Stomach (tissue), 9 donors: ENCODE data around the gene LRMDA. TPM values are rescaled to one million over a fixed set of nuclear protein-coding genes. Genes with fewer than 3 reads are reported as not detected.

Experiments
- DNase-seq, 2 donors: peaks; one replicate each; pipeline versions ENCODE4 v3.0.0 to v3.0.0-alpha.2; 2013 to 2019
- H3K27ac ChIP-seq, 5 donors: fragments of 200-600 bp in 4 of 5; sonication (generic) in 4 of 5; one replicate each; pipeline ENCODE4 v1.5.1; 2013 to 2019; ENCODE audit warnings: mild to moderate bottlenecking in 1 of 5, moderate library complexity in 1 of 5
- H3K27me3 ChIP-seq, 3 donors: fragments of 200-600 bp; sonication (generic); one replicate each; pipeline ENCODE4 v1.5.1; 2017 to 2019; ENCODE audit warnings: mixed run types in 1 of 3
- H3K36me3 ChIP-seq, 4 donors: fragments of 200-600 bp; sonication (generic); 1 replicate in 3 of 4; 2 replicates in 1 of 4; pipeline ENCODE4 v1.5.1; 2016 to 2019
- H3K4me1 ChIP-seq, 4 donors: fragments of 200-600 bp; sonication (generic); one replicate each; pipeline ENCODE4 v1.5.1; 2016 to 2019
- H3K4me3 ChIP-seq, 4 donors: fragments of 200-600 bp; sonication (generic) in 3 of 4; one replicate each; pipeline ENCODE4 v1.5.1; 2016 to 2019; ENCODE audit warnings: mild to moderate bottlenecking in 1 of 4
- H3K9me3 ChIP-seq, 4 donors: fragments of 200-600 bp; sonication (generic); one replicate each; pipeline ENCODE4 v1.5.1; 2016 to 2019
- EP300 ChIP-seq: sonication (generic); formaldehyde crosslinking; IDR thresholded peaks from one replicate; pipeline ENCODE4 v1.6.1; 2017; ENCODE audit warnings: antibody characterized with exemption
- POLR2A ChIP-seq, 4 donors: fragments of 450-650 bp; IDR thresholded peaks; one replicate each; pipeline ENCODE4 v1.6.1; 2016; ENCODE audit warnings: antibody characterized with exemption in 4 of 4, control low read depth in 2 of 4, mild to moderate bottlenecking in 1 of 4, moderate library complexity in 1 of 4
- POLR2AphosphoS5 ChIP-seq, 3 donors: sonication (generic); formaldehyde crosslinking; IDR thresholded peaks; one replicate each; pipeline ENCODE4 v1.6.1; 2016; ENCODE audit warnings: antibody characterized with exemption in 3 of 3
- WGBS, 5 donors: extraction: QIAGEN DNeasy Blood & Tissue Kit in 3 of 5; methylation state at CpG; one replicate each; pipeline versions ENCODE4 v1.1.5 to v1.1.7; 2013 to 2018; 5-methylcytosine and 5-hydroxymethylcytosine counted together
- intact Hi-C: fragments of 100-400 bp; cut with DNase I; formaldehyde crosslinking; loops from one replicate; pipeline ENCODE4 v1.15.1; 2023; ENCODE audit warnings: low total_unique reads
- polyA plus RNA-seq, 3 donors: library from polyadenylated mRNA; stranded (reverse); fragments of 200-250 nt; gene quantifications; one replicate each; pipeline ENCODE4 v1.2.3, GENCODE V29; 2013
- total RNA-seq, 5 donors: library from RNA; depleted of rRNA; stranded (reverse); fragments of >200 nt; gene quantifications; one replicate each; pipeline versions ENCODE4 v1.1.0 to v1.2.3, GENCODE V29; 2014 to 2016
- TF ChIP-seq, protein P1 (sequence below), 7 experiments: fragments of 450-650 bp in 4 of 7; fragments of 200-600 bp in 3 of 7; sonication (generic) in 3 of 7; IDR thresholded peaks; one replicate each; pipeline ENCODE4 v1.5.1; 2016 to 2019; ENCODE audit warnings: antibody characterized with exemption in 7 of 7, control low read depth in 2 of 7, mild to moderate bottlenecking in 1 of 7
- donor health status: healthy with polysubstance abuse.
- donor health status: Bipolar disorder and iron deficiency.
- donor health status: healthy.

Gene LRMDA
- total and polyA plus RNA-seq, 8 donors, result 1.3 to 30.2 (median 13.6) TPM; not detected in 1

DNA sequence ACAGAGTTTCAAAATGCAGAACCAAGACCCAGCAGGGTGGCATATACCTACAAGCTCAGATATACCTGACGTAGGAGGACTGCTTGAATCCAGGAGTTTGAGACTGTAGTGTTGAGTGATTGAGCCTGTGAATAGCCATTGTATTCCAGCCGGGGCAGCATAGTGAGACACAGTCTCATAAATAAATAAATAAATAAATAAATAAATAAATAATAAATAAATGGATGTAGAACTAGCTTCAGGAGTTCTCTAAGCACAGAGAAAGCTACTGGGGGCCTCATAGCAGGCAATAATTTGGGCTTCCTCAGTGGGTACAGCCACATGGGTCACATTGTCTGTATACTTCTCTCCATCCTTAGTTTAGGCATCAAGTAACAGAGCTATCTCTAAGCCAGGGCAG lies 906.8 kb downstream of the LRMDA start:
- Histone ChIP-seq H3K27me3 (no peaks in the 10 kb centered on the region), H3K36me3 (no peaks in the 10 kb centered on the region), H3K27ac (no peak overlapping the region), H3K4me1 (peaks cover 6 to 27% (median 20%) of the 10 kb centered on the region in 4 donors), H3K9me3 (no peaks in the 10 kb centered on the region), H3K4me3 (no peak overlapping the region)
- intact Hi-C loops, result no loop called here
- DNase-seq, result no peak
- TF ChIP-seq, protein P1, sequence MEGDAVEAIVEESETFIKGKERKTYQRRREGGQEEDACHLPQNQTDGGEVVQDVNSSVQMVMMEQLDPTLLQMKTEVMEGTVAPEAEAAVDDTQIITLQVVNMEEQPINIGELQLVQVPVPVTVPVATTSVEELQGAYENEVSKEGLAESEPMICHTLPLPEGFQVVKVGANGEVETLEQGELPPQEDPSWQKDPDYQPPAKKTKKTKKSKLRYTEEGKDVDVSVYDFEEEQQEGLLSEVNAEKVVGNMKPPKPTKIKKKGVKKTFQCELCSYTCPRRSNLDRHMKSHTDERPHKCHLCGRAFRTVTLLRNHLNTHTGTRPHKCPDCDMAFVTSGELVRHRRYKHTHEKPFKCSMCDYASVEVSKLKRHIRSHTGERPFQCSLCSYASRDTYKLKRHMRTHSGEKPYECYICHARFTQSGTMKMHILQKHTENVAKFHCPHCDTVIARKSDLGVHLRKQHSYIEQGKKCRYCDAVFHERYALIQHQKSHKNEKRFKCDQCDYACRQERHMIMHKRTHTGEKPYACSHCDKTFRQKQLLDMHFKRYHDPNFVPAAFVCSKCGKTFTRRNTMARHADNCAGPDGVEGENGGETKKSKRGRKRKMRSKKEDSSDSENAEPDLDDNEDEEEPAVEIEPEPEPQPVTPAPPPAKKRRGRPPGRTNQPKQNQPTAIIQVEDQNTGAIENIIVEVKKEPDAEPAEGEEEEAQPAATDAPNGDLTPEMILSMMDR (IDR thresholded peaks at IDR 0.05), result no peak
- no peak for TF ChIP-seq EP300
- no peak for TF ChIP-seq POLR2AphosphoS5 (IDR thresholded peaks at IDR 0.05)
- no peak for TF ChIP-seq POLR2A (IDR thresholded peaks at IDR 0.05)
- WGBS, 5 donors, result 84 to 96% (median 92%) methylated on average over 2 of the region's 2 CpGs

DNA sequence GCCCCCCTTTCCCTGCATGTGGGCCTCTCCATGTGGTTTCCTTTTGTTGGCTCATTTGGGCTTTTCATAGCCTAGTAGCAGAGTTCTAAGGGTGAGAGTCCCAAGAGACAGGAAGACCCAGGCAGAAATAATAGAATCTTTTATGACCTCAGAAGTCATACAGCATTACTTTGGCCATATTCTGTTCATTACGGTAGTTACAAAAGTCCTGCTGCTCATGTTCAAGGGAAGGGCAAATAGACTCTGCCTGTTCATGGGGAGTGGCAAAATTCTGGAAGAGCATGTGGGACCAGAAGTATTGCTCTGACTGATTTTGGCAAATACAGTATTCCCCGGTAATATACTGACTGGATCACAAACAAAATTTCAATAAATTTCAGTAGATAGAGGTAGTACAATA lies 910.3 kb downstream of the LRMDA start:
- whole genome bisulfite sequencing, 5 donors, result 81 to 96% (median 90%) methylated on average over 2 of the region's 2 CpGs
- no peak overlapping the region for H3K27ac ChIP-seq
- no peak overlapping the region for H3K4me3 ChIP-seq
- H3K36me3 ChIP-seq, result no peaks in the 10 kb centered on the region
- TF ChIP-seq EP300 (no peak), POLR2AphosphoS5 (IDR thresholded peaks at IDR 0.05) (no peak), POLR2A (IDR thresholded peaks at IDR 0.05) (no peak)
- TF ChIP-seq, protein P1 (IDR thresholded peaks at IDR 0.05), result no peak
- no peaks in the 10 kb centered on the region for H3K9me3 ChIP-seq
- no peak for DNase-seq
- peaks cover 0 to 12% (median 9%) of the 10 kb centered on the region in 4 donors for H3K4me1 ChIP-seq
- no peaks in the 10 kb centered on the region for H3K27me3 ChIP-seq
- intact Hi-C loops, result no loop called here

GRCh38 chr10:76342996-76343395 lies 911.6 kb downstream of the LRMDA start:
- TF ChIP-seq POLR2A (IDR thresholded peaks at IDR 0.05) (no peak), EP300 (no peak), POLR2AphosphoS5 (IDR thresholded peaks at IDR 0.05) (no peak)
- TF ChIP-seq, protein P1 (IDR thresholded peaks at IDR 0.05), result no peak
- Histone ChIP-seq H3K9me3 (no peaks in the 10 kb centered on the region), H3K4me1 (peaks cover 0 to under 1% (median 0%) of the 10 kb centered on the region in 4 donors), H3K27me3 (no peaks in the 10 kb centered on the region), H3K36me3 (no peaks in the 10 kb centered on the region), H3K4me3 (no peak overlapping the region), H3K27ac (no peak overlapping the region)
- intact Hi-C loops, result no loop called here
- DNase-seq, result no peak

DNA sequence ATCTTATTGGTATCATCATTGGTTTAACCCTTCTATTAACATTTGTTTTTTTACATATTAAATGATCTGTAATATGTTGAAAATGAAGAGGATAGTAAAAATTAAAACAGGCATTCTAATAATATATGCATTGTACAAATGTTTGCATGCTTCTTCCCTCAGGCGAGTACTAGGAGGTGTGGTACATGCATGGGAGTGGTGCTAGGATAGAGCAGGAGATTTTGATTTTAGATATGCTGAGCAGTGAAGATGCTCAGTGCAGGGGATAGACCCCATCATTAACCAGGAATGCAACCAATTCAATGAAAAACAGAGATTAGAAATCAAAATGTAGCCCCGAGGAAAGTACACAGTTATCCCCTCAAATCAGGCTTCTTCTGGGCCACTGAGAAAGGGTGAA lies 916.4 kb downstream of the LRMDA start:
- Histone ChIP-seq H3K27ac (no peak overlapping the region), H3K27me3 (no peaks in the 10 kb centered on the region), H3K36me3 (no peaks in the 10 kb centered on the region), H3K9me3 (no peaks in the 10 kb centered on the region), H3K4me3 (no peak overlapping the region), H3K4me1 (no peaks in the 10 kb centered on the region)
- DNase-seq, result no peak
- intact Hi-C loops, result no loop called here
- TF ChIP-seq POLR2AphosphoS5 (IDR thresholded peaks at IDR 0.05) (no peak), POLR2A (IDR thresholded peaks at IDR 0.05) (no peak), EP300 (no peak)
- TF ChIP-seq, protein P1 (IDR thresholded peaks at IDR 0.05), result no peak
- 90 to 95% (median 94%) methylated on average over 2 of the region's 2 CpGs for WGBS, 5 donors
